ENCODE data around the gene AAK1. TPM values are rescaled to one million over a fixed set of nuclear protein-coding genes. Genes with fewer than 3 reads are reported as not detected.

Gene AAK1
- total and polyA plus RNA-seq, 2 of the 13 experiments (the other 11 are each of a cell fraction or from before 2014, with no cell fraction given): 9.8 to 10.3 TPM

DNA sequence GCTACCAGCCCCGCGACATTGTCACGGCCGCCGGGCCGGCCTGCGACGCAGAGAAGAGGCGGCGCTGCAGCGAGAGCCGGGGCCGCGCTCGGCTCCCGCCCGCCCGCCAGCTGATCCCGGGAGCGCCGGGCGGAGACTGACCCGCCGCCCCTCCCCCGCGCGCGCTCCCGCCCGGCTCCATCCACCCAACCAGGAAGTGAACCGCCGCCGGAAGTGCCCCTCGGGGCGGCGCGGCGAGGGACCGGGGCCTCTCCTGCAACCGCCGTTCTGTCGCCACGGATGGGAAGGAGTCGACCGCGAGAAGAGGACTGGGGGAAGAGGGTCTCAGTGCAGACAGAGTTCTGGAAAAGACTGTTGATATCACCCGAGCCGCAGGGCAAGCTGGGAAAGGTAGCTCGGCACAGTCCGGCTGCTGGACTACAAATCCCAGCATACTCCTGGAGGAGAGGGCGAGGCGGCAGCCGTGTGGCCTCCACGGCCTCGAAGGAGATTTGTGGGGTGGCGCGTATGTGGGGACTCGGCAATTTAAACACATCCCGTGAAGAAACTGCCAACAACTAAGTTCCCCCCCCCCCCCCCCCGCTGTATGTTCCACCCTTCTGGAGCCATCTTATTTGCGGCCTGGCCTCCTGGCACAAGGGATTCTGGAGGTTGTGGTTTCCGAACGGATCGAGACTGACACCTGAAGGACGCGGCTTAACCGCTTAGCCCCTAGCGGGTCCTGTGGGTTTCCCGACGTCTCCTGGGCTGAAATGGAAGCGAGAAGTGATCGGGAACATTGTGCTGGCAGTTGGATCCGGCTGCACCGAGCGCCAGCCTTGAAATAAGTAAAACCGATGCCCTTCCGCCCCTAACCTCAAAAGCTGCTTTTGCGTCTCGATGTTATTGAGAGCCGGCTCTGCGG is at the start of gene AAK1 (continued):
- TF ChIP-seq, protein P1, sequence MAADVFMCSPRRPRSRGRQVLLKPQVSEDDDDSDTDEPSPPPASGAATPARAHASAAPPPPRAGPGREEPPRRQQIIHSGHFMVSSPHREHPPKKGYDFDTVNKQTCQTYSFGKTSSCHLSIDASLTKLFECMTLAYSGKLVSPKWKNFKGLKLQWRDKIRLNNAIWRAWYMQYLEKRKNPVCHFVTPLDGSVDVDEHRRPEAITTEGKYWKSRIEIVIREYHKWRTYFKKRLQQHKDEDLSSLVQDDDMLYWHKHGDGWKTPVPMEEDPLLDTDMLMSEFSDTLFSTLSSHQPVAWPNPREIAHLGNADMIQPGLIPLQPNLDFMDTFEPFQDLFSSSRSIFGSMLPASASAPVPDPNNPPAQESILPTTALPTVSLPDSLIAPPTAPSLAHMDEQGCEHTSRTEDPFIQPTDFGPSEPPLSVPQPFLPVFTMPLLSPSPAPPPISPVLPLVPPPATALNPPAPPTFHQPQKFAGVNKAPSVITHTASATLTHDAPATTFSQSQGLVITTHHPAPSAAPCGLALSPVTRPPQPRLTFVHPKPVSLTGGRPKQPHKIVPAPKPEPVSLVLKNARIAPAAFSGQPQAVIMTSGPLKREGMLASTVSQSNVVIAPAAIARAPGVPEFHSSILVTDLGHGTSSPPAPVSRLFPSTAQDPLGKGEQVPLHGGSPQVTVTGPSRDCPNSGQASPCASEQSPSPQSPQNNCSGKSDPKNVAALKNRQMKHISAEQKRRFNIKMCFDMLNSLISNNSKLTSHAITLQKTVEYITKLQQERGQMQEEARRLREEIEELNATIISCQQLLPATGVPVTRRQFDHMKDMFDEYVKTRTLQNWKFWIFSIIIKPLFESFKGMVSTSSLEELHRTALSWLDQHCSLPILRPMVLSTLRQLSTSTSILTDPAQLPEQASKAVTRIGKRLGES (CRISPR knock-in tag; IDR thresholded peaks at IDR 0.05; ENCODE audit: borderline replicate concordance): peak; percentile 69; the same call in 1 of the 2 replicates
- TF ChIP-seq SOX13 (IDR thresholded peaks at IDR 0.05): no peak
- TF ChIP-seq SOX13 (CRISPR knock-in tag; conservative IDR thresholded peaks at IDR 0.05 in 1 of 2, IDR thresholded peaks at IDR 0.05 in 1 of 2): no peak; a peak in 1 of 4 replicates
- TF ChIP-seq NR2F6 (IDR thresholded peaks at IDR 0.05): no peak
- TF ChIP-seq NR2F6 (CRISPR knock-in tag; IDR thresholded peaks at IDR 0.05): peak; percentile 55; the same call in 1 of the 2 replicates
- peak; percentile 76; the same call in 1 of the 2 replicates for TF ChIP-seq ZNF724P (CRISPR knock-in tag; IDR thresholded peaks at IDR 0.05; ENCODE audit: borderline replicate concordance)
- TF ChIP-seq ZNF605 (CRISPR knock-in tag; IDR thresholded peaks at IDR 0.05): peak; percentile 63; the same call in 1 of the 2 replicates
- no peak for TF ChIP-seq HNRNPH1 (optimal IDR thresholded peaks at IDR 0.05; ENCODE audit: low read depth, low read length)
- TF ChIP-seq ZBTB1 (CRISPR knock-in tag; IDR thresholded peaks at IDR 0.05; ENCODE audit: borderline replicate concordance): no peak
- peak; percentile 74; the same call in 1 of the 2 replicates for TF ChIP-seq ZNF296 (CRISPR knock-in tag; conservative IDR thresholded peaks at IDR 0.05)
- TF ChIP-seq ZNF713 (CRISPR knock-in tag; IDR thresholded peaks at IDR 0.05): 0 out of 2 replicates have a peak, but pooled peaks have one; percentile 64
- TF ChIP-seq, protein P2, sequence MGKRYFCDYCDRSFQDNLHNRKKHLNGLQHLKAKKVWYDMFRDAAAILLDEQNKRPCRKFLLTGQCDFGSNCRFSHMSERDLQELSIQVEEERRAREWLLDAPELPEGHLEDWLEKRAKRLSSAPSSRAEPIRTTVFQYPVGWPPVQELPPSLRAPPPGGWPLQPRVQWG (CRISPR knock-in tag; IDR thresholded peaks at IDR 0.05; ENCODE audit: borderline replicate concordance, low read depth): no peak
- no peak for TF ChIP-seq ZNF33B (CRISPR knock-in tag; IDR thresholded peaks at IDR 0.05)
- peak; percentile 62 for TF ChIP-seq SIN3B (IDR thresholded peaks at IDR 0.05; ENCODE audit: low read length)
- peak; percentile 78 for TF ChIP-seq MYC (CRISPR knock-in tag; IDR thresholded peaks at IDR 0.05; ENCODE audit: borderline replicate concordance)
- TF ChIP-seq, protein P3, sequence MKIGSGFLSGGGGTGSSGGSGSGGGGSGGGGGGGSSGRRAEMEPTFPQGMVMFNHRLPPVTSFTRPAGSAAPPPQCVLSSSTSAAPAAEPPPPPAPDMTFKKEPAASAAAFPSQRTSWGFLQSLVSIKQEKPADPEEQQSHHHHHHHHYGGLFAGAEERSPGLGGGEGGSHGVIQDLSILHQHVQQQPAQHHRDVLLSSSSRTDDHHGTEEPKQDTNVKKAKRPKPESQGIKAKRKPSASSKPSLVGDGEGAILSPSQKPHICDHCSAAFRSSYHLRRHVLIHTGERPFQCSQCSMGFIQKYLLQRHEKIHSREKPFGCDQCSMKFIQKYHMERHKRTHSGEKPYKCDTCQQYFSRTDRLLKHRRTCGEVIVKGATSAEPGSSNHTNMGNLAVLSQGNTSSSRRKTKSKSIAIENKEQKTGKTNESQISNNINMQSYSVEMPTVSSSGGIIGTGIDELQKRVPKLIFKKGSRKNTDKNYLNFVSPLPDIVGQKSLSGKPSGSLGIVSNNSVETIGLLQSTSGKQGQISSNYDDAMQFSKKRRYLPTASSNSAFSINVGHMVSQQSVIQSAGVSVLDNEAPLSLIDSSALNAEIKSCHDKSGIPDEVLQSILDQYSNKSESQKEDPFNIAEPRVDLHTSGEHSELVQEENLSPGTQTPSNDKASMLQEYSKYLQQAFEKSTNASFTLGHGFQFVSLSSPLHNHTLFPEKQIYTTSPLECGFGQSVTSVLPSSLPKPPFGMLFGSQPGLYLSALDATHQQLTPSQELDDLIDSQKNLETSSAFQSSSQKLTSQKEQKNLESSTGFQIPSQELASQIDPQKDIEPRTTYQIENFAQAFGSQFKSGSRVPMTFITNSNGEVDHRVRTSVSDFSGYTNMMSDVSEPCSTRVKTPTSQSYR (CRISPR knock-in tag; IDR thresholded peaks at IDR 0.05; ENCODE audit: borderline replicate concordance): peak; percentile 90
- 0 out of 2 replicates have a peak, but pooled peaks have one; percentile 20 for TF ChIP-seq ZKSCAN1 (IDR thresholded peaks at IDR 0.05; ENCODE audit: low read length)
- TF ChIP-seq, protein P4, sequence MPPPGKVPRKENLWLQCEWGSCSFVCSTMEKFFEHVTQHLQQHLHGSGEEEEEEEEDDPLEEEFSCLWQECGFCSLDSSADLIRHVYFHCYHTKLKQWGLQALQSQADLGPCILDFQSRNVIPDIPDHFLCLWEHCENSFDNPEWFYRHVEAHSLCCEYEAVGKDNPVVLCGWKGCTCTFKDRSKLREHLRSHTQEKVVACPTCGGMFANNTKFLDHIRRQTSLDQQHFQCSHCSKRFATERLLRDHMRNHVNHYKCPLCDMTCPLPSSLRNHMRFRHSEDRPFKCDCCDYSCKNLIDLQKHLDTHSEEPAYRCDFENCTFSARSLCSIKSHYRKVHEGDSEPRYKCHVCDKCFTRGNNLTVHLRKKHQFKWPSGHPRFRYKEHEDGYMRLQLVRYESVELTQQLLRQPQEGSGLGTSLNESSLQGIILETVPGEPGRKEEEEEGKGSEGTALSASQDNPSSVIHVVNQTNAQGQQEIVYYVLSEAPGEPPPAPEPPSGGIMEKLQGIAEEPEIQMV (CRISPR knock-in tag; IDR thresholded peaks at IDR 0.05; ENCODE audit: low read depth): peak; percentile 62
- no peak for TF ChIP-seq NCOA5 (CRISPR knock-in tag; IDR thresholded peaks at IDR 0.05)
- peak; percentile 39; the same call in 1 of the 2 replicates for TF ChIP-seq ZNF614 (CRISPR knock-in tag; IDR thresholded peaks at IDR 0.05; ENCODE audit: borderline replicate concordance)
- peak; percentile 76 to 84 for TF ChIP-seq POLR2A (IDR thresholded peaks at IDR 0.05; ENCODE audit: insufficient read depth in 1 of 2, low read depth in 2 of 2, low read length in 2 of 2)
- peak; percentile 8; the same call in 1 of the 2 replicates for TF ChIP-seq NRL (CRISPR knock-in tag; IDR thresholded peaks at IDR 0.05; ENCODE audit: borderline replicate concordance)
- no peak for TF ChIP-seq ZNF850 (CRISPR knock-in tag; conservative IDR thresholded peaks at IDR 0.05)
